K562 treated with DMSO at 1 percent for 48 hours (cell line): ENCODE measurements around the gene OR6N1. TPM values are rescaled to one million over a fixed set of nuclear protein-coding genes. Genes with fewer than 3 reads are reported as not detected.

Experiments
- total RNA-seq: library from RNA; unstranded; fragments of 300-600 nt; gene quantifications from 2 replicates; pipeline ENCODE4 v1.2.3, GENCODE V29; 2022; ENCODE audit warnings: low replicate concordance; ENCODE audit errors: extremely low read depth

The OR6N1 gene, protein sequence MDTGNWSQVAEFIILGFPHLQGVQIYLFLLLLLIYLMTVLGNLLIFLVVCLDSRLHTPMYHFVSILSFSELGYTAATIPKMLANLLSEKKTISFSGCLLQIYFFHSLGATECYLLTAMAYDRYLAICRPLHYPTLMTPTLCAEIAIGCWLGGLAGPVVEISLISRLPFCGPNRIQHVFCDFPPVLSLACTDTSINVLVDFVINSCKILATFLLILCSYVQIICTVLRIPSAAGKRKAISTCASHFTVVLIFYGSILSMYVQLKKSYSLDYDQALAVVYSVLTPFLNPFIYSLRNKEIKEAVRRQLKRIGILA
- total RNA-seq = not detected in 2 replicates

GRCh38 chr1:158771950-158772866, at the start of gene OR6N1:
OR6N1 (minus strand) TSS chr1:158772195; CDS start chr1:158766682, 5,513 bp downstream.

GRCh38 chr1:158781104-158781503, 9.1 kb upstream of the OR6N1 start, which contains the start of gene OR6N2:
OR6N2 (minus strand) TSS chr1:158781204; CDS start chr1:158777635, 3,569 bp downstream.

DNA sequence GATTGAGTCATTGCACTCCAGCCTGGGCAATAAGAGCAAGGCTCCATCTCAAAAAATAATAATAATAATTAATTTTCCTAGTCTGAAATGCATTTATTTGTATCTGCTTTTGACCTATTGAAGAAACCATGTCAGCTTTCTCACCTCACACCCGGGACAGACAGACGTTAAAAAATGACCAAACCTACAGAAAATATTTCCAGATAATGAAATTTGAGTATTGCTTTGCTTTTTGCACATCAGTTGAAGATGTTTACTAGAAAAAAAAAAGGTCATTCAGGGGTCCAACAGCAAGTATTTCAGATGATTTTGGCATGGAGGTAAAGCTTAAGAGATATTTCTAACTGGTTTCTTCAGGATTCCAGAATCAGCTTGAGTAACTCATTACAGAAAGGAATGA, 17.6 kb downstream of the OR6N1 start, which contains the start of gene OR6K6:
Gene OR6K6 (plus strand): TSS at position 301 of the 400 bp plus-strand sequence. CDS start 168 bp downstream, outside the sequence.

GRCh38 chr1:158720620-158721019, 51.4 kb downstream of the OR6N1 start, which contains the start of gene OR6K3:
OR6K3 (minus strand) TSS chr1:158720720; CDS start chr1:158718115, 2,605 bp downstream.

Other genes starting within 250 kb of the OR6N1 start
- gene OR6Y1, start 217.8 kb downstream of the OR6N1 start, total RNA-seq = not detected in 2 replicates
- gene OR6P1, start 201.6 kb downstream of the OR6N1 start, total RNA-seq = not detected in 2 replicates
- not detected in 2 replicates for gene OR10X1, start 192.3 kb downstream of the OR6N1 start, total RNA-seq
- not detected in 2 replicates for gene OR10Z1, start 166.9 kb downstream of the OR6N1 start, total RNA-seq
- not detected in 2 replicates for gene SPTA1, start 85.5 kb downstream of the OR6N1 start, total RNA-seq
- not detected in 2 replicates for gene OR6K2, start 71.5 kb downstream of the OR6N1 start, total RNA-seq
- gene OR6K3, start 51.5 kb downstream of the OR6N1 start, total RNA-seq = not detected in 2 replicates
- not detected in 2 replicates for gene OR6K6, start 17.5 kb downstream of the OR6N1 start, total RNA-seq
- gene OR6N2, start 9.0 kb upstream of the OR6N1 start, total RNA-seq = not detected in 2 replicates
- not detected in 2 replicates for gene MNDA, start 59.2 kb upstream of the OR6N1 start, total RNA-seq
- gene PYHIN1, start 159.4 kb upstream of the OR6N1 start, total RNA-seq = not detected in 2 replicates
- gene IFI16, start 237.7 kb upstream of the OR6N1 start, total RNA-seq = not detected in 2 replicates